Skeletal muscle satellite cell (primary cell): ENCODE results near the gene CYP2E1.
"Not testable (repeated sequence)": the region's sequence is repeated elsewhere in the genome, so short reads cannot be mapped to it uniquely, and the experiment has no call there.

Source experiments
- H3K27me3 ChIP-seq: 2 replicates; pipeline ENCODE4 v1.7.0; 2013; ENCODE audit warnings: low read length; ENCODE audit not compliant: control insufficient read depth, insufficient read depth
- H3K36me3 ChIP-seq: 2 replicates; pipeline ENCODE4 v1.7.0; 2013; ENCODE audit warnings: mild to moderate bottlenecking, control low read depth, low read length; ENCODE audit not compliant: insufficient read depth
- H3K4me1 ChIP-seq: 2 replicates; pipeline ENCODE4 v1.7.0; 2013; ENCODE audit warnings: low read length; ENCODE audit not compliant: control insufficient read depth, insufficient read depth
- H3K4me2 ChIP-seq: 2 replicates; pipeline ENCODE4 v1.7.0; 2013; ENCODE audit warnings: mild to moderate bottlenecking, low read length
- H3K4me3 ChIP-seq: 2 replicates; pipeline ENCODE4 v1.7.0; 2013; ENCODE audit warnings: low read length
- H3K9ac ChIP-seq: 2 replicates; pipeline ENCODE4 v1.7.0; 2013; ENCODE audit warnings: mild to moderate bottlenecking, low read depth, low read length, moderate library complexity
- H3K9me3 ChIP-seq: replicated peaks from 2 replicates; pipeline ENCODE4 v1.7.0; 2013; ENCODE audit warnings: mild to moderate bottlenecking, control low read depth, low read length

The CYP2E1 gene

GRCh38 chr10:133528845-133529575 is 1.8 kb downstream of the CYP2E1 start:
- no peak overlapping the region for H3K4me2 ChIP-seq
- H3K9me3 ChIP-seq: no peaks in the 10 kb centered on the region
- H3K36me3 ChIP-seq: no peaks in the 10 kb centered on the region
- H3K9ac ChIP-seq: no peak overlapping the region
- peaks cover 59% of the 10 kb centered on the region for H3K27me3 ChIP-seq
- no peak overlapping the region for H3K4me3 ChIP-seq
- no peaks in the 10 kb centered on the region for H3K4me1 ChIP-seq

GRCh38 chr10:133529576-133529946 is 2.4 kb downstream of the CYP2E1 start:
- Histone ChIP-seq H3K9me3 (no peaks in the 10 kb centered on the region), H3K27me3 (peaks cover 59% of the 10 kb centered on the region), H3K36me3 (no peaks in the 10 kb centered on the region), H3K9ac (no peak overlapping the region), H3K4me1 (no peaks in the 10 kb centered on the region), H3K4me3 (no peak overlapping the region), H3K4me2 (no peak overlapping the region)

GRCh38 chr10:133530506-133530905 is 3.3 kb downstream of the CYP2E1 start:
- H3K9me3 ChIP-seq: no peaks in the 10 kb centered on the region
- H3K9ac ChIP-seq: no peak overlapping the region
- H3K4me2 ChIP-seq: no peak overlapping the region
- H3K27me3 ChIP-seq: peaks cover 59% of the 10 kb centered on the region
- H3K36me3 ChIP-seq: no peaks in the 10 kb centered on the region
- H3K4me3 ChIP-seq: no peak overlapping the region
- no peaks in the 10 kb centered on the region for H3K4me1 ChIP-seq

- H3K36me3 ChIP-seq: no peaks in the 10 kb centered on the region
- no peaks in the 10 kb centered on the region for H3K9me3 ChIP-seq
- H3K4me1 ChIP-seq: no peaks in the 10 kb centered on the region
- peaks cover 38% of the 10 kb centered on the region for H3K27me3 ChIP-seq
- H3K9ac ChIP-seq: no peak overlapping the region
- H3K4me3 ChIP-seq: no peak overlapping the region
- H3K4me2 ChIP-seq: no peak overlapping the region
These were observed 5.7 kb downstream of the CYP2E1 start for GRCh38 chr10:133532871-133533270.

- Histone ChIP-seq H3K9me3 (no peaks in the 10 kb centered on the region), H3K36me3 (no peaks in the 10 kb centered on the region), H3K27me3 (peaks cover 23% of the 10 kb centered on the region), H3K4me1 (no peaks in the 10 kb centered on the region), H3K4me3 (no peak overlapping the region), H3K9ac (no peak overlapping the region), H3K4me2 (no peak overlapping the region)
These were observed 7.3 kb downstream of the CYP2E1 start for GRCh38 chr10:133534417-133534816.

- Histone ChIP-seq H3K9me3 (no peaks in the 10 kb centered on the region), H3K4me1 (no peaks in the 10 kb centered on the region), H3K4me2 (no peak overlapping the region), H3K9ac (no peak overlapping the region), H3K27me3 (peaks cover 6% of the 10 kb centered on the region), H3K4me3 (no peak overlapping the region), H3K36me3 (no peaks in the 10 kb centered on the region)
These were observed 9.0 kb downstream of the CYP2E1 start for GRCh38 chr10:133536198-133536597.

- no peaks in the 10 kb centered on the region for H3K27me3 ChIP-seq
- no peaks in the 10 kb centered on the region for H3K36me3 ChIP-seq
- no peak overlapping the region for H3K4me2 ChIP-seq
- H3K4me3 ChIP-seq: no peak overlapping the region
- H3K4me1 ChIP-seq: no peaks in the 10 kb centered on the region
- H3K9ac ChIP-seq: no peak overlapping the region
- no peaks in the 10 kb centered on the region for H3K9me3 ChIP-seq
These were observed 10.7 kb downstream of the CYP2E1 start for GRCh38 chr10:133537546-133538545.

GRCh38 chr10:133541441-133541975 is 14.3 kb downstream of the CYP2E1 start:
- not testable (repeated sequence) for H3K4me2 ChIP-seq, H3K4me1 ChIP-seq, H3K27me3 ChIP-seq, H3K9me3 ChIP-seq, H3K9ac ChIP-seq, H3K36me3 ChIP-seq, H3K4me3 ChIP-seq

GRCh38 chr10:133544506-133544905 is 17.3 kb downstream of the CYP2E1 start:
- H3K4me1 ChIP-seq: no peaks in the 10 kb centered on the region
- H3K9me3 ChIP-seq: peaks cover 4% of the 10 kb centered on the region
- no peak overlapping the region for H3K4me3 ChIP-seq
- no peak overlapping the region for H3K9ac ChIP-seq
- no peak overlapping the region for H3K4me2 ChIP-seq
- no peaks in the 10 kb centered on the region for H3K27me3 ChIP-seq
- H3K36me3 ChIP-seq: no peaks in the 10 kb centered on the region

GRCh38 chr10:133554600-133554999 is 27.4 kb downstream of the CYP2E1 start:
- no peaks in the 10 kb centered on the region for H3K9me3 ChIP-seq
- H3K4me3 ChIP-seq: no peak overlapping the region
- H3K36me3 ChIP-seq: no peaks in the 10 kb centered on the region
- no peak overlapping the region for H3K9ac ChIP-seq
- H3K27me3 ChIP-seq: peaks cover 6% of the 10 kb centered on the region
- H3K4me2 ChIP-seq: no peak overlapping the region
- H3K4me1 ChIP-seq: no peaks in the 10 kb centered on the region

- Histone ChIP-seq H3K36me3 (no peaks in the 10 kb centered on the region), H3K4me3 (no peak overlapping the region), H3K4me2 (no peak overlapping the region), H3K27me3 (peaks cover 6% of the 10 kb centered on the region), H3K9ac (no peak overlapping the region), H3K4me1 (no peaks in the 10 kb centered on the region), H3K9me3 (no peaks in the 10 kb centered on the region)
These were observed 28.4 kb downstream of the CYP2E1 start for GRCh38 chr10:133555521-133555920.
